IPS DF 19.7 (cell line): ENCODE measurements around the gene MDGA2.
"Not testable (repeated sequence)": the region's sequence is repeated elsewhere in the genome, so short reads cannot be mapped to it uniquely, and the experiment has no call there.

Source experiments
- DNase-seq: peaks from one replicate; pipeline ENCODE4 v3.0.0-alpha.2; 2013; ENCODE audit warnings: low read depth, low spot score

Gene MDGA2

GRCh38 chr14:47242579-47242978 lies 432.8 kb downstream of the MDGA2 start:
- not testable (repeated sequence) for DNase-seq

GRCh38 chr14:47240748-47241437 lies 434.5 kb downstream of the MDGA2 start:
- DNase-seq = no peak

- DNase-seq = no peak
Observed at GRCh38 chr14:47235619-47236018, 439.8 kb downstream of the MDGA2 start.

- DNase-seq = no peak
Observed at GRCh38 chr14:47226877-47227520, 448.4 kb downstream of the MDGA2 start.

- no peak for DNase-seq
Observed at GRCh38 chr14:47223656-47224055, 451.7 kb downstream of the MDGA2 start.

GRCh38 chr14:47220096-47220495 lies 455.3 kb downstream of the MDGA2 start:
- DNase-seq = no peak

- DNase-seq = no peak
Observed at GRCh38 chr14:47211263-47211662, 464.1 kb downstream of the MDGA2 start.

- no peak for DNase-seq
Observed at GRCh38 chr14:47210099-47210498, 465.3 kb downstream of the MDGA2 start.

- DNase-seq = no peak
Observed at GRCh38 chr14:47208434-47208833, 467.0 kb downstream of the MDGA2 start.

- no peak for DNase-seq
Observed at GRCh38 chr14:47207617-47208016, 467.8 kb downstream of the MDGA2 start.

- DNase-seq = no peak
Observed at GRCh38 chr14:47200740-47201139, 474.7 kb downstream of the MDGA2 start.

GRCh38 chr14:47195582-47195981 lies 479.8 kb downstream of the MDGA2 start:
- no peak for DNase-seq

- DNase-seq = no peak
Observed at GRCh38 chr14:47194055-47194454, 481.4 kb downstream of the MDGA2 start.

- DNase-seq = not testable (repeated sequence)
Observed at GRCh38 chr14:47192203-47192602, 483.2 kb downstream of the MDGA2 start.

GRCh38 chr14:47191700-47192099 lies 483.7 kb downstream of the MDGA2 start:
- DNase-seq = no peak

GRCh38 chr14:47189911-47190484 lies 485.4 kb downstream of the MDGA2 start:
- no peak for DNase-seq

GRCh38 chr14:47186486-47186885 lies 488.9 kb downstream of the MDGA2 start:
- DNase-seq = no peak

GRCh38 chr14:47179906-47180305 lies 495.5 kb downstream of the MDGA2 start:
- no peak for DNase-seq

- not testable (repeated sequence) for DNase-seq
Observed at GRCh38 chr14:47171896-47172295, 503.5 kb downstream of the MDGA2 start.

GRCh38 chr14:47167402-47167801 lies 508.0 kb downstream of the MDGA2 start:
- no peak for DNase-seq

- DNase-seq = no peak
Observed at GRCh38 chr14:47155395-47155794, 520.0 kb downstream of the MDGA2 start.

GRCh38 chr14:47154276-47154797 lies 521.1 kb downstream of the MDGA2 start:
- no peak for DNase-seq

GRCh38 chr14:47153746-47154145 lies 521.7 kb downstream of the MDGA2 start:
- no peak for DNase-seq
